ENCODE data around the gene TBC1D4.

TBC1D4 gene

GRCh38 chr13:75405976-75406703, 75.8 kb downstream of the TBC1D4 start:
- no peak for TF ChIP-seq CTCF (IDR thresholded peaks at IDR 0.05; ENCODE audit: insufficient read depth, low read length, missing control alignments)
- H3K4me3 ChIP-seq (ENCODE audit: low read depth, low read length): no peak overlapping the region
- CTCF ChIA-PET: interaction anchor here (0.7 to 3.5 kb wide), 3 partner anchors 9 to 33 kb away, joined by 4 to 12 read pairs (median 4); no protein-coding TSS in a partner anchor
- POLR2A ChIA-PET: no interaction called here
- DNase-seq (ENCODE audit: low read depth, low spot score): no peak

- DNase-seq (ENCODE audit: low read depth, low spot score): no peak
- CTCF ChIA-PET: interaction anchor here (3.5 kb wide), 1 partner anchor 31 kb away, joined by 12 read pairs; no protein-coding TSS in a partner anchor
- H3K4me3 ChIP-seq (ENCODE audit: low read depth, low read length): no peak overlapping the region
- POLR2A ChIA-PET: no interaction called here
- no peak for TF ChIP-seq CTCF (IDR thresholded peaks at IDR 0.05; ENCODE audit: insufficient read depth, low read length, missing control alignments)
Measured at GRCh38 chr13:75404726-75405125, 77.2 kb downstream of the TBC1D4 start.

GRCh38 chr13:75402787-75403186, 79.2 kb downstream of the TBC1D4 start:
- no peak overlapping the region for H3K4me3 ChIP-seq (ENCODE audit: low read depth, low read length)
- CTCF ChIA-PET: interaction anchor here (3.5 kb wide), 1 partner anchor 29 kb away, joined by 12 read pairs; no protein-coding TSS in a partner anchor
- no peak for DNase-seq (ENCODE audit: low read depth, low spot score)
- no peak for TF ChIP-seq CTCF (IDR thresholded peaks at IDR 0.05; ENCODE audit: insufficient read depth, low read length, missing control alignments)
- POLR2A ChIA-PET: no interaction called here

GRCh38 chr13:75400775-75401174, 81.2 kb downstream of the TBC1D4 start:
- POLR2A ChIA-PET: no interaction called here
- no peak for TF ChIP-seq CTCF (IDR thresholded peaks at IDR 0.05; ENCODE audit: insufficient read depth, low read length, missing control alignments)
- CTCF ChIA-PET: interaction anchor here (1.5 to 2.3 kb wide), 2 partner anchors 12 to 20 kb away, joined by 3 to 5 read pairs; no protein-coding TSS in a partner anchor
- no peak overlapping the region for H3K4me3 ChIP-seq (ENCODE audit: low read depth, low read length)
- DNase-seq (ENCODE audit: low read depth, low spot score): no peak

GRCh38 chr13:75399879-75400217, 82.1 kb downstream of the TBC1D4 start:
- H3K4me3 ChIP-seq (ENCODE audit: low read depth, low read length): no peak overlapping the region
- DNase-seq (ENCODE audit: low read depth, low spot score): no peak
- TF ChIP-seq CTCF (IDR thresholded peaks at IDR 0.05; ENCODE audit: insufficient read depth, low read length, missing control alignments): no peak
- POLR2A ChIA-PET: no interaction called here
- CTCF ChIA-PET: interaction anchor here (1.5 to 2.3 kb wide), 2 partner anchors 11 to 20 kb away, joined by 3 to 5 read pairs; no protein-coding TSS in a partner anchor

- POLR2A ChIA-PET: no interaction called here
- CTCF ChIA-PET: interaction anchor here (2.3 kb wide), 1 partner anchor 10 kb away, joined by 5 read pairs; no protein-coding TSS in a partner anchor
- no peak for TF ChIP-seq CTCF (IDR thresholded peaks at IDR 0.05; ENCODE audit: insufficient read depth, low read length, missing control alignments)
- no peak overlapping the region for H3K4me3 ChIP-seq (ENCODE audit: low read depth, low read length)
- DNase-seq (ENCODE audit: low read depth, low spot score): peak; percentile 9
Measured at GRCh38 chr13:75399168-75399878, 82.6 kb downstream of the TBC1D4 start.
